Adrenal gland (tissue), 5 donors: ENCODE data around the gene SEMA4F.

ENCODE experiments used
- POLR2A ChIP-seq, 2 donors: fragments of 450-650 bp; IDR thresholded peaks; one replicate each; pipeline ENCODE4 v1.6.1; 2017; ENCODE audit warnings: antibody characterized with exemption in 2 of 2, mild to moderate bottlenecking in 2 of 2, moderate library complexity in 1 of 2
- TF ChIP-seq, protein P1 (sequence below), 6 experiments: fragments of 450-650 bp in 4 of 6; fragments of 200-600 bp in 2 of 6; sonication (generic) in 1 of 6; IDR thresholded peaks; 1 replicate in 5 of 6; 2 replicates in 1 of 6; pipeline versions ENCODE4 v1.5.1 to v1.8.0; 2016 to 2021; ENCODE audit warnings: antibody characterized with exemption in 6 of 6, mild to moderate bottlenecking in 2 of 6, moderate library complexity in 1 of 6
- donor health status: DM: no; HTN: no; CAD: no.

DNA sequence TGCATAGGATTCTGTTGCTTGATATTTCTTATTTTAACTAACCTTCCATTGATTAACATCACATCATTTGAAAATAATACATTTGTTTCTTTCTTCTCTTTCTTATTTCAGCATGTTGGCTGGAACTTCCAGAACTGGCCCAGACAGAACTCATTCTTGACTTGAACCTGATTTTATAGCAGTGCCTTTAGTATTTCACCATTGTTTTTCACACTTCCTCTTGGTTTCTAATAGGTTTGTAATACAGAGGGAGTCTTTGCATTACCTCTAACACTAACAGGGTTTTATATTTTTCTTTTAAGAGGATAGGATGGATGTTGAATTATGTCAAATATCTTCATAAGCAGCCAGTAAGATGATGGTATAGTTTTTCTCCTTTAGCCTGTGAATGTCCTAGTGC lies 39.2 kb downstream of the SEMA4F start:
- TF ChIP-seq, protein P1, sequence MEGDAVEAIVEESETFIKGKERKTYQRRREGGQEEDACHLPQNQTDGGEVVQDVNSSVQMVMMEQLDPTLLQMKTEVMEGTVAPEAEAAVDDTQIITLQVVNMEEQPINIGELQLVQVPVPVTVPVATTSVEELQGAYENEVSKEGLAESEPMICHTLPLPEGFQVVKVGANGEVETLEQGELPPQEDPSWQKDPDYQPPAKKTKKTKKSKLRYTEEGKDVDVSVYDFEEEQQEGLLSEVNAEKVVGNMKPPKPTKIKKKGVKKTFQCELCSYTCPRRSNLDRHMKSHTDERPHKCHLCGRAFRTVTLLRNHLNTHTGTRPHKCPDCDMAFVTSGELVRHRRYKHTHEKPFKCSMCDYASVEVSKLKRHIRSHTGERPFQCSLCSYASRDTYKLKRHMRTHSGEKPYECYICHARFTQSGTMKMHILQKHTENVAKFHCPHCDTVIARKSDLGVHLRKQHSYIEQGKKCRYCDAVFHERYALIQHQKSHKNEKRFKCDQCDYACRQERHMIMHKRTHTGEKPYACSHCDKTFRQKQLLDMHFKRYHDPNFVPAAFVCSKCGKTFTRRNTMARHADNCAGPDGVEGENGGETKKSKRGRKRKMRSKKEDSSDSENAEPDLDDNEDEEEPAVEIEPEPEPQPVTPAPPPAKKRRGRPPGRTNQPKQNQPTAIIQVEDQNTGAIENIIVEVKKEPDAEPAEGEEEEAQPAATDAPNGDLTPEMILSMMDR (IDR thresholded peaks at IDR 0.05) = no peak
- TF ChIP-seq POLR2A (IDR thresholded peaks at IDR 0.05) = no peak
